NCI-H1694 (cell line): ENCODE measurements around the gene FABP7.

ENCODE experiments used
- DNase-seq: peaks from one replicate; lab custom pipeline; 2025; lab: John Stamatoyannopoulos, UW

Gene FABP7

GRCh38 chr6:122758927-122759334 lies 20.6 kb upstream of the FABP7 start:
- no peak for DNase-seq

GRCh38 chr6:122760330-122760729 lies 19.2 kb upstream of the FABP7 start:
- no peak for DNase-seq

DNA sequence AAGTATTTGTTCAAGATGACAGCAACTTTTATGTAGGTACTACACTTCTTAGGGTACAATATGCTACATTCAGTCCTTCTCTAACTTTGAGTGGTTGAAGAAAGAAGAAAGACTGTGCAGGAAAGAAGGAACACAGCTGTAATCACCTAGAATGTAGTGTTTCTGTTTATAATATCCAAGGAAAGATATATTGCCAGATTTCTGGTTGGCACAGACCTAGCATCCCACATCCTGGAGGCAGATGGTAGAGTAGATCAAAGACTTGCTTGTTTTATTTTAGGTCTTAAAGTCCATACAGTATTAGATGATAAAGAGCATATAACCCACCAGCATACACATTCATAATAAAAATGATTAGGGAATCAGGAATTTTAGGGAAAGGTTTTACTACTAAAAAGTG lies 13.3 kb upstream of the FABP7 start:
- DNase-seq, result no peak

GRCh38 chr6:122770835-122771601 lies 8.5 kb upstream of the FABP7 start:
- peak; percentile 13 for DNase-seq

DNA sequence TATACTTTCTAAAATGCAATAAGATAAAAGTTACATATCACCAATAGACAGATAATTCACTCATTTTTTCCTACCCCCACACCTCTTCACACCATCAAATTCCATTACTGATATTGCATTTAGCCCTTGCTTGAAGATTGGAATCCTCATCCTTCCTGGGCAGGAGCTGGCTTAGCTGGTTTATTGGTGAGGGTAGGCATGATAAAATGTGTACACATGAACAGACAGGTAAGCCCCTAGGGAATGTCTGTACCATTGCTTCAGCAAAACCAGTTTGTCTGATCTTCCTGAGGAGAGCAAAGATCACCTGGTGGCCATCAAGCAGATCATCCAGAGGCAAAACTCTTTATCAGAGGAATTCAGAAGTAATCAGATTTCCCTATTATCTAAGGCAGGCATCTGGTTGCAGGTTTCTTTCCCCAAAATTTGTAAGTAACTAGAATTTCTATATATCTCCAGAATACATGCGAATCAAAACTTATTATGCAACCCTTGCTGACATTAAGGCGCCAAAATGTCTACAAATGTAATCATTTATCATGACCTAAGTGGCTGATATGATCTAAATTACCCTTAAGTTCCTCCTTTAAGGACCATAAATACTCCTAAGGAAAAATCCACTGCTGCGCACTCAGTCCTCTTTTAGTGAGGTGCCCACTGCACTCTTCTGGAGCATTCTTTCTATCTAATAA lies 6.6 kb upstream of the FABP7 start:
- no peak for DNase-seq

DNA sequence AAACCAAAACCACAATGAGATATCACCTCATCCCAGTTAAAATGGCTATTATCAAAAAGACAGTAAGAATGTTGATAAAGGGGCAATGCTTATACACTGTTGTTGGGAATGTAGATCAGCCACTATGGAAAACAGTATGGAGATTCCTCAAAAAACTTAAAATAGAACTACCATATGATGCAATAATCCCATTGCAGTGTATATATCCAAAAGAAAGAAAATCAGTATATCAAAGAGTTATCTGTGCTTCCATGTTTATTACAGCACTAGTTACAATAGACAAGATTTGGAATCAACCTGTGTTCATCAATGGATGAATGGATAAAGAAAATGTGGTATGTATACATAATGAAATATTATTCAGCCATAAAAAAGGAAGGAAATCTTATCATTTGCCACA lies 3.5 kb upstream of the FABP7 start:
- no peak for DNase-seq

DNA sequence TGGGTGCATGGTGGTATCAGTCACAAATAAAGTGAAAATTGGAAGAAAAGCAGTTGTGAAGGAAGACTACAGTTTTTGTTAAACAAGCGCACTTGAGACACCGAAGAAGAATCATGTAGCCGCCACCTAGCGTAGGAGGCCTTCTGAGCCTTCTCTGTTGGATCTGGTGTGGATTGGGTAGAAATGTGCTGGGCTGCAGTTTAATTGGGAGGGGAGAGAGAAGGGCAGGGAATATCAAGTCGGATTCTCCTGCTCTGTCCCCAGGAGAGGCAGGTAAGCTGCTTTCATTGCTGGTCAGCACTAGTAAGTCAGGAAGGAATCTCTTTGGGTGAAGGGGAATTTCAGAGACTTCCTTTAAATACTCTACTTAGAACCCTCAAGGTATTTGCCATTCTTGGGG lies 1.2 kb upstream of the FABP7 start:
- no peak for DNase-seq

DNA sequence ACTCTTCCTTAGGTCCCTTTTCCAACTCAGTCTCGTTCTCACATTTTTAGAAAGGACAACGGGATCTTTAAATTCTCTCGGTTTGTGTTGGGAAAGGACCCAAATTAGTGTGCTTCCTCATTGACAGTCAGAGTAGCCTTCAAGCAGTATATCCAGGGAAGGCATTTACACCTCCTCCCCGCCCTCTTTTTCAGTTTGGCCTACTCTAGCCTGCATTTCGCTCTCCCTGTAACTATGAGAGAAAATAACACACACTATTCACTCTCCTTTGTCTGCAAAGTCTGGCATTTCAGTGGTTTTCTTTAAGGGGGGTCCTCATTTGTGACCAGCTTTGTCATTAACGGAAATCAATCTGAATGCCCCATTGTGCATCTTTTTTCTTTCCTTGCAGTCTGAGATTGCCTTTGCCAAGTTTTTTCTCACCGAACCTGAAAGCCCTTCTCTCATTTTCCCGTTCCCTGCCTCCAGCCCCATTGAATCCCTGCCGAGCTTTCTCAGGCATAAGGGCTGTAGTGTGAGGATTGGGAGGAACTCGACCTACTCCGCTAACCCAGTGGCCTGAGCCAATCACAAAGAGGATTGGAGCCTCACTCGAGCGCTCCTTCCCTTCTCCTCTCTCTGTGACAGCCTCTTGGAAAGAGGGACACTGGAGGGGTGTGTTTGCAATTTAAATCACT lies 393 bp upstream of the FABP7 start:
- no peak for DNase-seq

GRCh38 chr6:122780114-122780513 lies 598 bp downstream of the FABP7 start:
- no peak for DNase-seq

GRCh38 chr6:122781716-122782115 lies 2.2 kb downstream of the FABP7 start:
- DNase-seq, result no peak

DNA sequence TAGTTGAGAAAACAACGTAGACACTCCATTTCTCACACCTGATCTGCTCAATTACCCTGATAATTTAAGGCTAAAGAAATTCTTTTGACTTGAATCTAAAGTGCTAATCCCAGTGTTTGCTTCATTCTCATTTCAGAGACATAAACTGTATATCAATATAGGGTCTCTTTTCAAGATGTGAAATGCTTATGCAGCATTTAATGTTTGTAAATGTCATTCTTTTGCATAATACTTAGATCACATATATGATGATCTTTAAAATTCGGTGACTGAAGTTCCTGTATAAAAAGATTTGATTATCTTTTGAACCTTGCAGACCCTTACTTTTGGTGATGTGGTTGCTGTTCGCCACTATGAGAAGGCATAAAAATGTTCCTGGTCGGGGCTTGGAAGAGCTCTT lies 3.9 kb downstream of the FABP7 start:
- DNase-seq, result no peak

GRCh38 chr6:122785891-122786290 lies 6.4 kb downstream of the FABP7 start:
- no peak for DNase-seq

- DNase-seq, result no peak
Observed at GRCh38 chr6:122787721-122788120, 8.2 kb downstream of the FABP7 start.

- DNase-seq, result no peak
Observed at GRCh38 chr6:122788208-122788607, 8.7 kb downstream of the FABP7 start.

GRCh38 chr6:122788663-122789181 lies 9.2 kb downstream of the FABP7 start:
- no peak for DNase-seq

- peak; percentile 18 for DNase-seq
Observed at GRCh38 chr6:122789182-122790027, 9.9 kb downstream of the FABP7 start, which contains the start of gene SMPDL3A. TSS of gene SMPDL3A (plus strand) at chr6:122789258. CDS start at chr6:122789347, 89 bp downstream.

GRCh38 chr6:122790028-122790422 lies 10.5 kb downstream of the FABP7 start:
- no peak for DNase-seq

- no peak for DNase-seq
Observed at GRCh38 chr6:122790423-122791309, 11.2 kb downstream of the FABP7 start.

DNA sequence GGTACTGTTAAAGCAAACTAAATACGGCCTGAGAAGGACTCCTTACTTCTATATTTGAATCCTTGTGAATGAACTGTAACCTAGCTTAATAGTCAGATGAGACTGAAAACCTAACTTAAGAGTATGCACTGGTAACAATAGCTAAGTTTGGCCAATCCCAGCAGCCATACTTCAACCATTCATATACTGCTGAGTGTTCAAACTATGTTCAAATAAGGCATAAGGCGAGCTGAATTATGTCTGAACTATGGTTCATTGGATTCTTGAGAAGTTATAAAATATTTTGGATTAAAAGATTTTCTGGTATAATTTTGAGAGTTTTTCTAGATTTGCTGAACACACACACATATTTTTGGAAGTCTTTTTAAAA lies 11.8 kb downstream of the FABP7 start:
- no peak for DNase-seq

GRCh38 chr6:122792766-122793165 lies 13.2 kb downstream of the FABP7 start:
- DNase-seq, result no peak

DNA sequence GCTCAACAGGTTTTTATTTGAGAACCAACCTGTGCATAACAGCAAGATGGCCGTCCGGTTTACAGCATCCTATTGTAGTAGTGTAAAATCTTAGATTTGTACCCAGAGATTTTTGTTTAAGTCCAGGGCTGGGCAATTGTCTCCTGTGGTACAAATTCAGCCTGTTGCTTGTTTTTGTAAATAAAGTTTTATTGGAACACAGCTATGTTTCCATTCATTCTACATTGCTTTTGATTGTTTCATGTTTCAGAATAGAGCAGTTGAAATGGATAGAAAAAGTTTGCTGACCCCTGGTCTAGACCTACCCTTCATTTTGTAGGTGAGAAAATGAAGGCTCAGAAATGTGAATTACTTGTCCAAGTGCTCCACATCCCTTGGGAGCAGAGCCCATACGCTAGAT lies 18.0 kb downstream of the FABP7 start:
- DNase-seq, result no peak
